Mucosa of descending colon (tissue), 3 donors: Measurements from ENCODE around the gene COG8. TPM values are rescaled to one million over a fixed set of nuclear protein-coding genes. Genes with fewer than 3 reads are reported as not detected.

Source experiments
- ATAC-seq: fragments of 200-7000 bp; cut with Tn5 transposase; one replicate; pipeline ENCODE4 v1.9.1; 2020; ENCODE audit warnings: mild to moderate bottlenecking, moderate library complexity
- DNase-seq, 3 donors: peaks; one replicate each; pipeline ENCODE4 v3.0.0-alpha.2; 2020
- H3K36me3 ChIP-seq: fragments of 200-600 bp; one replicate; pipeline ENCODE4 v1.8.0; 2021; ENCODE audit warnings: low read depth, mild to moderate bottlenecking
- H3K4me1 ChIP-seq: fragments of 200-600 bp; one replicate; pipeline ENCODE4 v1.8.0; 2021; ENCODE audit warnings: low read depth, mild to moderate bottlenecking
- H3K4me3 ChIP-seq: fragments of 200-600 bp; one replicate; pipeline ENCODE4 v1.8.0; 2021; ENCODE audit warnings: mild to moderate bottlenecking
- H3K9me3 ChIP-seq: fragments of 200-600 bp; one replicate; pipeline ENCODE4 v1.8.0; 2021; ENCODE audit warnings: mild to moderate bottlenecking
- CTCF ChIP-seq: fragments of 200-600 bp; IDR thresholded peaks from one replicate; pipeline ENCODE4 v1.8.0; 2022; ENCODE audit warnings: antibody characterized with exemption, mild to moderate bottlenecking
- intact Hi-C, 2 donors: fragments of 100-400 bp; cut with DNase I in 1 of 2; cut with micrococcal nuclease in 1 of 2; formaldehyde crosslinking; loops; one replicate each; pipeline versions ENCODE4 v1.11.0 to v1.11.1; 2022; cut with DNase I, micrococcal nuclease
- total RNA-seq, 3 donors: library from RNA; stranded (reverse); fragmentation: NEBNext Ultra II Directional in 2 of 3; extraction: Animal tissue kit (Norgen Biotek cat#: 25700) in 2 of 3; gene quantifications; one replicate each; pipeline versions ENCODE4 v1.2.1 to v1.2.4, GENCODE V29; 2021 to 2023
- donor health status: DM: no; HTN: no; CAD: no; lungs with moderate emphysema.
- donor health status: DM: no; HTN: no; CAD: no.
- donor health status: DM: no; HTN: yes; CAD: no.

COG8 gene
- total RNA-seq, 3 donors from 2014 or later = 35.6 to 38.3 (median 36.8) TPM

- no peaks in the 10 kb centered on the region for H3K36me3 ChIP-seq
- DNase-seq (no peak), ATAC-seq (no peak)
- no peak overlapping the region for H3K4me3 ChIP-seq
- TF ChIP-seq CTCF = no peak
- no peaks in the 10 kb centered on the region for H3K9me3 ChIP-seq
- no peaks in the 10 kb centered on the region for H3K4me1 ChIP-seq
- intact Hi-C loops = no loop called here
Observed at GRCh38 chr16:69277413-69277812, 62.0 kb downstream of the COG8 start.

Other genes starting within 250 kb of the COG8 start
- gene HAS3, start 233.9 kb downstream of the COG8 start, total RNA-seq = 10 to 100 TPM in 2 of 3 donors, 1 to 10 TPM in 1; 4.6 to 19.4 (median 15.0) TPM
- 100 to 1,000 TPM in 1 of 3 donors, 10 to 100 TPM in 2; 88.5 to 107 (median 94.5) TPM for gene CHTF8, start 207.0 kb downstream of the COG8 start, total RNA-seq
- 10 to 100 TPM; 18.6 to 33.2 (median 24.6) TPM for gene UTP4, start 206.9 kb downstream of the COG8 start, total RNA-seq
- 10 to 100 TPM; 28.7 to 50.9 (median 34.0) TPM for gene SNTB2, start 152.4 kb downstream of the COG8 start, total RNA-seq
- 10 to 100 TPM; 35.9 to 39.6 (median 36.3) TPM for gene VPS4A, start 28.2 kb downstream of the COG8 start, total RNA-seq
- 10 to 100 TPM in 1 of 3 donors, 1 to 10 TPM in 2; 9.0 to 14.8 (median 10.0) TPM for gene PDF, start 9.0 kb downstream of the COG8 start, total RNA-seq
- 10 to 100 TPM; 20.1 to 25.1 (median 22.4) TPM for gene NIP7, start 208 bp upstream of the COG8 start, total RNA-seq
- 10 to 100 TPM in 1 of 3 donors, 1 to 10 TPM in 2; 2.2 to 18.1 (median 2.3) TPM for gene TMED6, start 12.2 kb upstream of the COG8 start, total RNA-seq
- 10 to 100 TPM; 27.4 to 45.4 (median 35.1) TPM for gene TERF2, start 46.4 kb upstream of the COG8 start, total RNA-seq
- gene CYB5B, start 85.1 kb upstream of the COG8 start, total RNA-seq = 100 to 1,000 TPM; 121 to 187 (median 159) TPM
- gene NFAT5, start 226.4 kb upstream of the COG8 start, total RNA-seq = 10 to 100 TPM; 29.1 to 48.4 (median 39.8) TPM